ENCODE data around the gene TRIM14. TPM values are rescaled to one million over a fixed set of nuclear protein-coding genes. Genes with fewer than 3 reads are reported as not detected.

The TRIM14 gene
- total and polyA plus RNA-seq, 2 of the 13 experiments (the other 11 are each of a cell fraction or from before 2014, with no cell fraction given), result 9.2 to 13.0 TPM

DNA sequence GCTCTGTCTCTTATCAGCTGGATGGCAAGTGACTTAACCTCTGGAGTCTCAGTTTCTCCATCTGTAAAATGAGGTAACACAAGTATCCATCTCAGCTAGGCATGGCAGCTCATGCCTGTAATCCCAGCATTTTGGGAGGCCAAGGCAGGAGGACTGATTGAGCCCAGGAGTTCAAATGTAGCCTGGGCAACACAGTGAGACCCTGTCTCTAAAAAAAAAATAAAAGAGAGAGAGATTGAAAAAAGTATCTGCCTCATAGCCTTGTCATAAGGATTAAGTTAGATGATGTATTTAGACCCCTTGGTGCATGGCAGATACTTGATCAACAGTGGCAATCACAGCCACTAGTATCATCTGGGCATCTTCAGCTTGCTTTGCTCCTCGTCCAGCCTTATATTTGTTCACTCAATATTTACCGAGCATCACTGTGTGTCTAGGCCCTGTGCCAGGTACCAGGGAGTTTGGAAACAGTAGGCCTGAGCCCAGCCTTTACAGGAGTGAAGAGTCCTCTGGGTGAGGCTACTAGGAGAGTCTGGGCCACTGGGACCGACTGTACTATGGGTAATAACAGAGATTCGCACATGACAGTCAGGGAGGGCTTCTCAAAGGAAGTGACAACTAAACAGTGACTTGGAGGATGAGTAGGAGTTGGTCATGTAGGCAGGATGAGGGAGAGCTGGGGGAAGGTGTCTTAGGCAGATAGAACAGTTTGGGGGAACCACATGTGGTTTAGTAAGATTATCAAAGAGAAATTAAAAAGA lies 39.2 kb upstream of the TRIM14 start (continued):
- TF ChIP-seq ZNF879 (CRISPR knock-in tag; IDR thresholded peaks at IDR 0.05) (no peak), SMC3 (IDR thresholded peaks at IDR 0.05; ENCODE audit: low read length) (peak; percentile 27; the same call in 1 of the 2 replicates), ZNF605 (CRISPR knock-in tag; IDR thresholded peaks at IDR 0.05) (no peak), MEF2D (CRISPR knock-in tag; IDR thresholded peaks at IDR 0.05) (no peak), CBFB (CRISPR knock-in tag; IDR thresholded peaks at IDR 0.05) (0 out of 2 replicates have a peak, but pooled peaks have one; percentile 32), MIER3 (CRISPR knock-in tag; IDR thresholded peaks at IDR 0.05; ENCODE audit: borderline replicate concordance) (peak; percentile 69; the same call in 1 of the 2 replicates), AGO1 (IDR thresholded peaks at IDR 0.05; ENCODE audit: low read depth, low read length, poor library complexity, severe bottlenecking) (no peak), BCL6 (CRISPR knock-in tag; IDR thresholded peaks at IDR 0.05) (peak; percentile 73), SMARCC2 (IDR thresholded peaks at IDR 0.05) (no peak), MZF1 (CRISPR knock-in tag; IDR thresholded peaks at IDR 0.05; ENCODE audit: borderline replicate concordance) (no peak), ZSCAN12 (CRISPR knock-in tag; IDR thresholded peaks at IDR 0.05) (no peak), ISL2 (CRISPR knock-in tag; IDR thresholded peaks at IDR 0.05) (peak; percentile 68; the same call in 1 of the 2 replicates), FOXA3 (CRISPR knock-in tag; IDR thresholded peaks at IDR 0.05) (peak; percentile 95), FOXO1 (CRISPR knock-in tag; IDR thresholded peaks at IDR 0.05) (peak; percentile 52; the same call in 1 of the 2 replicates), KDM2A (CRISPR knock-in tag; IDR thresholded peaks at IDR 0.05; ENCODE audit: borderline replicate concordance, low read depth) (peak; percentile 48; the same call in 1 of the 2 replicates), SIN3A (IDR thresholded peaks at IDR 0.05; ENCODE audit: borderline replicate concordance, low read depth, low read length) (no peak), MIXL1 (CRISPR knock-in tag; IDR thresholded peaks at IDR 0.05) (0 out of 2 replicates have a peak, but pooled peaks have one; percentile 32), ZIK1 (CRISPR knock-in tag; IDR thresholded peaks at IDR 0.05; ENCODE audit: borderline replicate concordance, low read depth) (no peak), ELF1 (CRISPR knock-in tag; IDR thresholded peaks at IDR 0.05) (0 out of 2 replicates have a peak, but pooled peaks have one; percentile 33), ZNF317 (CRISPR knock-in tag; IDR thresholded peaks at IDR 0.05) (peak; percentile 76; the same call in 1 of the 2 replicates), NFIC (IDR thresholded peaks at IDR 0.05; ENCODE audit: low read length) (peak; percentile 60; the same call in 1 of the 2 replicates)
- TF ChIP-seq, protein P1, sequence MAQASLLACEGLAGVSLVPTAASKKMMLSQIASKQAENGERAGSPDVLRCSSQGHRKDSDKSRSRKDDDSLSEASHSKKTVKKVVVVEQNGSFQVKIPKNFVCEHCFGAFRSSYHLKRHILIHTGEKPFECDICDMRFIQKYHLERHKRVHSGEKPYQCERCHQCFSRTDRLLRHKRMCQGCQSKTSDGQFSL (CRISPR knock-in tag; IDR thresholded peaks at IDR 0.05), result no peak
- TF ChIP-seq, protein P2, sequence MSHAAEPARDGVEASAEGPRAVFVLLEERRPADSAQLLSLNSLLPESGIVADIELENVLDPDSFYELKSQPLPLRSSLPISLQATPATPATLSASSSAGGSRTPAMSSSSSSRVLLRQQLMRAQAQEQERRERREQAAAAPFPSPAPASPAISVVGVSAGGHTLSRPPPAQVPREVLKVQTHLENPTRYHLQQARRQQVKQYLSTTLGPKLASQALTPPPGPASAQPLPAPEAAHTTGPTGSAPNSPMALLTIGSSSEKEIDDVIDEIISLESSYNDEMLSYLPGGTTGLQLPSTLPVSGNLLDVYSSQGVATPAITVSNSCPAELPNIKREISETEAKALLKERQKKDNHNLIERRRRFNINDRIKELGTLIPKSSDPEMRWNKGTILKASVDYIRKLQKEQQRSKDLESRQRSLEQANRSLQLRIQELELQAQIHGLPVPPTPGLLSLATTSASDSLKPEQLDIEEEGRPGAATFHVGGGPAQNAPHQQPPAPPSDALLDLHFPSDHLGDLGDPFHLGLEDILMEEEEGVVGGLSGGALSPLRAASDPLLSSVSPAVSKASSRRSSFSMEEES (CRISPR knock-in tag; IDR thresholded peaks at IDR 0.05), result no peak
- TF ChIP-seq, protein P3, sequence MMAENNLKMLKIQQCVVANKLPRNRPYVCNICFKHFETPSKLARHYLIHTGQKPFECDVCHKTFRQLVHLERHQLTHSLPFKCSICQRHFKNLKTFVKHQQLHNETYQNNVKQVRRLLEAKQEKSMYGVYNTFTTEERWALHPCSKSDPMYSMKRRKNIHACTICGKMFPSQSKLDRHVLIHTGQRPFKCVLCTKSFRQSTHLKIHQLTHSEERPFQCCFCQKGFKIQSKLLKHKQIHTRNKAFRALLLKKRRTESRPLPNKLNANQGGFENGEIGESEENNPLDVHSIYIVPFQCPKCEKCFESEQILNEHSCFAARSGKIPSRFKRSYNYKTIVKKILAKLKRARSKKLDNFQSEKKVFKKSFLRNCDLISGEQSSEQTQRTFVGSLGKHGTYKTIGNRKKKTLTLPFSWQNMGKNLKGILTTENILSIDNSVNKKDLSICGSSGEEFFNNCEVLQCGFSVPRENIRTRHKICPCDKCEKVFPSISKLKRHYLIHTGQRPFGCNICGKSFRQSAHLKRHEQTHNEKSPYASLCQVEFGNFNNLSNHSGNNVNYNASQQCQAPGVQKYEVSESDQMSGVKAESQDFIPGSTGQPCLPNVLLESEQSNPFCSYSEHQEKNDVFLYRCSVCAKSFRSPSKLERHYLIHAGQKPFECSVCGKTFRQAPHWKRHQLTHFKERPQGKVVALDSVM (CRISPR knock-in tag; IDR thresholded peaks at IDR 0.05), result peak; percentile 81
- TF ChIP-seq, protein P4, sequence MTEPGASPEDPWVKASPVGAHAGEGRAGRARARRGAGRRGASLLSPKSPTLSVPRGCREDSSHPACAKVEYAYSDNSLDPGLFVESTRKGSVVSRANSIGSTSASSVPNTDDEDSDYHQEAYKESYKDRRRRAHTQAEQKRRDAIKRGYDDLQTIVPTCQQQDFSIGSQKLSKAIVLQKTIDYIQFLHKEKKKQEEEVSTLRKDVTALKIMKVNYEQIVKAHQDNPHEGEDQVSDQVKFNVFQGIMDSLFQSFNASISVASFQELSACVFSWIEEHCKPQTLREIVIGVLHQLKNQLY (CRISPR knock-in tag; IDR thresholded peaks at IDR 0.05), result 0 out of 2 replicates have a peak, but pooled peaks have one; percentile 24
- TF ChIP-seq, protein P5, sequence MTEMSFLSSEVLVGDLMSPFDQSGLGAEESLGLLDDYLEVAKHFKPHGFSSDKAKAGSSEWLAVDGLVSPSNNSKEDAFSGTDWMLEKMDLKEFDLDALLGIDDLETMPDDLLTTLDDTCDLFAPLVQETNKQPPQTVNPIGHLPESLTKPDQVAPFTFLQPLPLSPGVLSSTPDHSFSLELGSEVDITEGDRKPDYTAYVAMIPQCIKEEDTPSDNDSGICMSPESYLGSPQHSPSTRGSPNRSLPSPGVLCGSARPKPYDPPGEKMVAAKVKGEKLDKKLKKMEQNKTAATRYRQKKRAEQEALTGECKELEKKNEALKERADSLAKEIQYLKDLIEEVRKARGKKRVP (CRISPR knock-in tag; IDR thresholded peaks at IDR 0.05), result peak in 1 of 2 experiments; percentile 30; a peak in 1 of 4 replicates

Data from HepG2 (cell line).